Renal cortex interstitium (tissue), 11 donors: ENCODE results near the gene CLASP1. TPM values are rescaled to one million over a fixed set of nuclear protein-coding genes. Genes with fewer than 3 reads are reported as not detected.
"Not testable (repeated sequence)": the region's sequence is repeated elsewhere in the genome, so short reads cannot be mapped to it uniquely, and the experiment has no call there.

ENCODE experiments used
- DNase-seq, 11 donors: peaks; one replicate each; pipeline ENCODE4 v3.0.0-alpha.2; 2013; ENCODE audit warnings: low read depth in 9 of 11, low spot score in 4 of 11; ENCODE audit errors: extremely low read depth in 1 of 11
- polyA plus RNA-seq, 3 donors: library from polyadenylated mRNA; unstranded; fragments of 120-200 nt; gene quantifications; one replicate each; pipeline ENCODE4 v1.2.1, GENCODE V29; 2013; ENCODE audit not compliant: insufficient read length in 3 of 3

The CLASP1 gene
- polyA plus RNA-seq, 3 donors, result 42.0 to 47.8 (median 47.5) TPM

GRCh38 chr2:121471532-121472469 lies 177.5 kb downstream of the CLASP1 start:
- no peak for DNase-seq

- no peak for DNase-seq
Observed at GRCh38 chr2:121470917-121471316, 178.3 kb downstream of the CLASP1 start.

GRCh38 chr2:121469356-121469755 lies 179.9 kb downstream of the CLASP1 start:
- DNase-seq, result no peak

- no peak for DNase-seq
Observed at GRCh38 chr2:121468936-121469335, 180.3 kb downstream of the CLASP1 start.

GRCh38 chr2:121459291-121459690 lies 190.0 kb downstream of the CLASP1 start:
- no peak for DNase-seq

GRCh38 chr2:121456325-121456724 lies 192.9 kb downstream of the CLASP1 start:
- DNase-seq, result no peak

- no peak for DNase-seq
Observed at GRCh38 chr2:121455446-121455845, 193.8 kb downstream of the CLASP1 start.

GRCh38 chr2:121454549-121455090 lies 194.6 kb downstream of the CLASP1 start:
- DNase-seq, result no peak

GRCh38 chr2:121451398-121451797 lies 197.9 kb downstream of the CLASP1 start:
- no peak for DNase-seq

GRCh38 chr2:121450301-121450700 lies 199.0 kb downstream of the CLASP1 start:
- no peak for DNase-seq

GRCh38 chr2:121446647-121447241 lies 202.5 kb downstream of the CLASP1 start:
- DNase-seq, result no peak

GRCh38 chr2:121442889-121443288 lies 206.4 kb downstream of the CLASP1 start:
- DNase-seq, result no peak

- DNase-seq, result not testable (repeated sequence)
Observed at GRCh38 chr2:121438290-121438689, 211.0 kb downstream of the CLASP1 start.

GRCh38 chr2:121436918-121437317 lies 212.3 kb downstream of the CLASP1 start:
- no peak for DNase-seq

- no peak for DNase-seq
Observed at GRCh38 chr2:121435790-121436189, 213.5 kb downstream of the CLASP1 start.

GRCh38 chr2:121431214-121431613 lies 218.0 kb downstream of the CLASP1 start:
- no peak for DNase-seq

- no peak for DNase-seq
Observed at GRCh38 chr2:121429927-121430520, 219.2 kb downstream of the CLASP1 start.

- no peak for DNase-seq
Observed at GRCh38 chr2:121429119-121429903, 220.0 kb downstream of the CLASP1 start.

GRCh38 chr2:121427187-121427689 lies 222.0 kb downstream of the CLASP1 start:
- DNase-seq, result no peak
